GM19035 (cell line): ENCODE measurements around the gene ALPI.

Experiments
- ATAC-seq: cut with Tn5 transposase; IDR thresholded peaks from one replicate; pipeline ENCODE4 v1.9.1; 2021; ENCODE audit not compliant: unreplicated experiment

ALPI gene

GRCh38 chr2:232459419-232460035 lies 3.6 kb downstream of the ALPI start:
- ATAC-seq, result no peak

GRCh38 chr2:232460171-232460570 lies 4.2 kb downstream of the ALPI start:
- ATAC-seq, result no peak

GRCh38 chr2:232463701-232464543 lies 8.0 kb downstream of the ALPI start:
- no peak for ATAC-seq

GRCh38 chr2:232464544-232464885 lies 8.6 kb downstream of the ALPI start:
- ATAC-seq, result no peak

- no peak for ATAC-seq
Measured at GRCh38 chr2:232465061-232465460, 9.1 kb downstream of the ALPI start.

- no peak for ATAC-seq
Measured at GRCh38 chr2:232466221-232466620, 10.3 kb downstream of the ALPI start.

GRCh38 chr2:232473467-232473890 lies 17.5 kb downstream of the ALPI start:
- no peak for ATAC-seq

GRCh38 chr2:232476045-232476444 lies 20.1 kb downstream of the ALPI start:
- ATAC-seq, result no peak

GRCh38 chr2:232476791-232477190 lies 20.8 kb downstream of the ALPI start:
- no peak for ATAC-seq

GRCh38 chr2:232477751-232478510 lies 22.0 kb downstream of the ALPI start:
- ATAC-seq, result no peak

GRCh38 chr2:232478571-232479340 lies 22.8 kb downstream of the ALPI start:
- no peak for ATAC-seq

- ATAC-seq, result no peak
Measured at GRCh38 chr2:232479341-232480200, 23.6 kb downstream of the ALPI start.

GRCh38 chr2:232480201-232481190 lies 24.5 kb downstream of the ALPI start:
- no peak for ATAC-seq

- no peak for ATAC-seq
Measured at GRCh38 chr2:232481322-232482140, 25.6 kb downstream of the ALPI start.

- no peak for ATAC-seq
Measured at GRCh38 chr2:232482301-232483238, 26.6 kb downstream of the ALPI start.

- no peak for ATAC-seq
Measured at GRCh38 chr2:232483311-232483922, 27.5 kb downstream of the ALPI start.
